Nephron (organoid): ENCODE data around the gene CLCNKA.

Experiments
- H3K27ac Mint-ChIP-seq, 3 experiments: 2 replicates each; pipeline ENCODE4 v1.8.0; 2020; ENCODE audit warnings: mixed read lengths in 3 of 3, mild to moderate bottlenecking in 2 of 3, moderate library complexity in 1 of 3
- H3K27me3 Mint-ChIP-seq: 2 replicates; pipeline ENCODE4 v1.8.0; 2021; ENCODE audit warnings: low read depth, mild to moderate bottlenecking, moderate library complexity, mixed read lengths
- H3K36me3 Mint-ChIP-seq: 2 replicates; pipeline ENCODE4 v1.8.0; 2020; ENCODE audit warnings: low read depth, mixed read lengths
- H3K4me1 Mint-ChIP-seq: 2 replicates; pipeline ENCODE4 v1.8.0; 2020; ENCODE audit warnings: mixed read lengths
- H3K4me3 Mint-ChIP-seq, 3 experiments: 2 replicates each; pipeline ENCODE4 v1.8.0; 2020; ENCODE audit warnings: mild to moderate bottlenecking in 3 of 3, mixed read lengths in 3 of 3, moderate library complexity in 2 of 3
- H3K9me3 Mint-ChIP-seq: 2 replicates; pipeline ENCODE4 v1.8.0; 2020; ENCODE audit warnings: mixed read lengths
- CTCF ChIP-seq, 3 experiments: fragments of 200-600 bp; sonication (generic); IDR thresholded peaks; one replicate each; pipeline ENCODE4 v1.5.0; 2021; ENCODE audit warnings: antibody characterized with exemption in 3 of 3; ENCODE audit not compliant: unreplicated experiment in 3 of 3

Gene CLCNKA

GRCh38 chr1:16070640-16071355, 49.0 kb downstream of the CLCNKA start:
- Mint-ChIP-seq H3K36me3 (no peaks in the 10 kb centered on the region), H3K27ac (no peak overlapping the region), H3K4me1 (peaks cover 11% of the 10 kb centered on the region), H3K9me3 (peaks cover 3% of the 10 kb centered on the region), H3K27me3 (peaks cover 30% of the 10 kb centered on the region), H3K4me3 (peak overlapping the region in 1 of 3 experiments; percentile 15)
- TF ChIP-seq CTCF (IDR thresholded peaks at IDR 0.05; ENCODE audit: unreplicated experiment in 3 of 3): no peak

- Mint-ChIP-seq H3K4me3 (peak overlapping the region; percentile 15 to 58 (median 51)), H3K9me3 (peaks cover 3% of the 10 kb centered on the region), H3K4me1 (peaks cover 12% of the 10 kb centered on the region), H3K27me3 (peaks cover 30% of the 10 kb centered on the region), H3K36me3 (no peaks in the 10 kb centered on the region), H3K27ac (peak overlapping the region in 1 of 3 experiments; percentile 66)
- no peak for TF ChIP-seq CTCF (IDR thresholded peaks at IDR 0.05; ENCODE audit: unreplicated experiment in 3 of 3)
Observed at GRCh38 chr1:16071614-16072013, 49.8 kb downstream of the CLCNKA start.

- no peaks in the 10 kb centered on the region for H3K36me3 Mint-ChIP-seq
- H3K4me3 Mint-ChIP-seq: peak overlapping the region; percentile 30 to 58 (median 51)
- H3K4me1 Mint-ChIP-seq: peaks cover 17% of the 10 kb centered on the region
- peak overlapping the region in 2 of 3 experiments; percentile 40 to 66 for H3K27ac Mint-ChIP-seq
- H3K27me3 Mint-ChIP-seq: peaks cover 30% of the 10 kb centered on the region
- H3K9me3 Mint-ChIP-seq: peaks cover 3% of the 10 kb centered on the region
- no peak for TF ChIP-seq CTCF (IDR thresholded peaks at IDR 0.05; ENCODE audit: unreplicated experiment in 3 of 3)
Observed at GRCh38 chr1:16072095-16072494, 50.3 kb downstream of the CLCNKA start.

- Mint-ChIP-seq H3K9me3 (peaks cover 3% of the 10 kb centered on the region), H3K4me1 (peaks cover 23% of the 10 kb centered on the region), H3K27ac (no peak overlapping the region), H3K27me3 (peaks cover 28% of the 10 kb centered on the region), H3K4me3 (peak overlapping the region in 2 of 3 experiments; percentile 61 to 66), H3K36me3 (no peaks in the 10 kb centered on the region)
- peak in 2 of 3 experiments; percentile 2 to 12 for TF ChIP-seq CTCF (IDR thresholded peaks at IDR 0.05; ENCODE audit: unreplicated experiment in 3 of 3)
Observed at GRCh38 chr1:16072616-16073484, 51.0 kb downstream of the CLCNKA start.

GRCh38 chr1:16073490-16074119, 51.8 kb downstream of the CLCNKA start, which contains the start of gene FAM131C:
Gene FAM131C, minus strand, starts transcription at chr1:16073651. Its CDS starts 209 bp downstream, at chr1:16073442.
- H3K9me3 Mint-ChIP-seq: peaks cover 3% of the 10 kb centered on the region
- peak within 1 kb of the TSS; percentile 76 to 81 (median 80) for H3K4me3 Mint-ChIP-seq
- peaks cover 27% of the 10 kb centered on the region for H3K27me3 Mint-ChIP-seq
- peaks cover 23% of the 10 kb centered on the region for H3K4me1 Mint-ChIP-seq
- peak within 1 kb of the TSS; percentile 14 to 55 (median 46) for H3K27ac Mint-ChIP-seq
- TF ChIP-seq CTCF (IDR thresholded peaks at IDR 0.05; ENCODE audit: unreplicated experiment in 3 of 3): peak in 2 of 3 experiments; percentile 24 to 45
- no peaks in the 10 kb centered on the region for H3K36me3 Mint-ChIP-seq
